Vagina (tissue), 2 donors: ENCODE measurements around the gene SYS1. TPM values are rescaled to one million over a fixed set of nuclear protein-coding genes. Genes with fewer than 3 reads are reported as not detected.

Experiments used
- DNase-seq, 2 donors: peaks; one replicate each; pipeline ENCODE4 v3.0.0-alpha.2; 2017; ENCODE audit errors: extremely low spot score in 2 of 2
- H3K27ac ChIP-seq: fragments of 200-600 bp; sonication (generic); one replicate; pipeline ENCODE4 v1.5.1; 2019
- H3K27me3 ChIP-seq: fragments of 200-600 bp; sonication (generic); one replicate; pipeline ENCODE4 v1.5.1; 2019
- H3K36me3 ChIP-seq, 2 donors: fragments of 200-600 bp; sonication (generic); one replicate each; pipeline ENCODE4 v1.5.1; 2017 to 2019
- H3K4me1 ChIP-seq: fragments of 200-600 bp; sonication (generic); one replicate; pipeline ENCODE4 v1.5.1; 2019
- H3K4me3 ChIP-seq, 2 donors: fragments of 200-600 bp; sonication (generic); 1 replicate in 1 of 2; 2 replicates in 1 of 2; pipeline ENCODE4 v1.5.1; 2016 to 2019
- H3K9me3 ChIP-seq: fragments of 200-600 bp; sonication (generic); one replicate; pipeline ENCODE4 v1.5.1; 2019
- CTCF ChIP-seq, 3 experiments: fragments of 450-650 bp in 2 of 3; fragments of 200-600 bp in 1 of 3; sonication (generic) in 1 of 3; IDR thresholded peaks; one replicate each; pipeline ENCODE4 v1.5.1; 2017 to 2019; ENCODE audit warnings: antibody characterized with exemption in 3 of 3, mild to moderate bottlenecking in 2 of 3, moderate library complexity in 2 of 3
- POLR2A ChIP-seq, 2 donors: fragments of 450-650 bp; IDR thresholded peaks; one replicate each; pipeline ENCODE4 v1.6.1; 2017; ENCODE audit warnings: antibody characterized with exemption in 2 of 2, mild to moderate bottlenecking in 2 of 2, moderate library complexity in 2 of 2
- POLR2AphosphoS5 ChIP-seq, 2 donors: sonication (generic); formaldehyde crosslinking; IDR thresholded peaks; one replicate each; pipeline ENCODE4 v1.9.0; 2017; ENCODE audit warnings: antibody characterized with exemption in 2 of 2, mild to moderate bottlenecking in 2 of 2, low read depth in 1 of 2; ENCODE audit not compliant: insufficient read depth in 1 of 2
- intact Hi-C: fragments of 100-400 bp; cut with DNase I; formaldehyde crosslinking; loops from one replicate; pipeline ENCODE4 v1.15.1; 2023
- total RNA-seq: library from RNA; depleted of rRNA; stranded (reverse); fragments of >200 nt; gene quantifications from one replicate; pipeline ENCODE4 v1.2.3, GENCODE V29; 2016

Gene SYS1
- total RNA-seq, 1 donor from 2014 or later, result 44.9 TPM

GRCh38 chr20:45336530-45337366, 26.2 kb upstream of the SYS1 start:
- peaks cover 52% of the 10 kb centered on the region for H3K4me1 ChIP-seq
- H3K36me3 ChIP-seq, result peaks cover 0 to 25% of the 10 kb centered on the region in 2 donors
- no peak overlapping the region for H3K4me3 ChIP-seq
- H3K27me3 ChIP-seq, result no peaks in the 10 kb centered on the region
- no peaks in the 10 kb centered on the region for H3K9me3 ChIP-seq
- intact Hi-C loops, result no loop called here
- TF ChIP-seq POLR2A (IDR thresholded peaks at IDR 0.05), result no peak
- TF ChIP-seq POLR2AphosphoS5 (IDR thresholded peaks at IDR 0.05; ENCODE audit: insufficient read depth in 1 of 2, low read depth in 1 of 2), result peak; percentile 52 to 74
- no peak for DNase-seq
- H3K27ac ChIP-seq, result peak overlapping the region; percentile 81

DNA sequence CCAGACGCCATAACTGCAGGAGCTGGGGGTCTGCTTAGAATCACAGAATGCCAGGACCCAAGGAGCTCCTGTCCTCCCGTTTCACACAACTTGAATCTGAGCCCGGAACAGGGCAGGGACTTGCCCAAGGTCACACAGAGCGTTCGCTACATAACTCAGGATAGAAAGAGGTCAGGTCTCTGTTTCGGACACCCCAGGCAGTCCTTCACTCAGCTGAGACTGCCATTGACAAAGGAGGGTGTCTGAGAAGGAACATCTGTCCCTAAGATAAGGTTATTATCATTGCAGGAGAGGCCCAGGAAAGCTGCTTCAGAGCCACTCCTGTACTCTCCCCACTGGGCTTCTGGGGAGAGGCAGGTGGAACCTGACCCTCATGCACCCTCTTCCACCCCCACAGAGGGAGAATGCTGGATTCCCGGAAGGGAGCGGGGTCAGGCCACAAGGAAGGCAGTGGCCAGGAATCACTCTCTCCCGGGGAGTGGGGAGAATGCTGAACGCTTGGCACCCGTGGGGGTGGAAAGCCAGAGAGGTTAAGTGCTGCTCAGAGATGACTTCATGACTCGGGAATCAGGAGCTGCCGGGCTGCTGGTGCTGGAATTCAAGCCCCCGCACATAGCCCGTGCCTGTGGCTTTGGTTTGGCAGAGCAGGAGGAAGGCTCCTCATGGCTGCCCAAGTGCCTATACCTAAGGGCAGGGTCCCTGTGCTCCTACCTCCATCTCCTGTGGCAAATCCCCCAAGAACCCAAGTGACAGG, 25.4 kb upstream of the SYS1 start:
- H3K36me3 ChIP-seq, result peaks cover 0 to 18% of the 10 kb centered on the region in 2 donors
- H3K27me3 ChIP-seq, result no peaks in the 10 kb centered on the region
- peak overlapping the region; percentile 81 for H3K27ac ChIP-seq
- no peak overlapping the region for H3K4me3 ChIP-seq
- no peak for DNase-seq
- H3K9me3 ChIP-seq, result no peaks in the 10 kb centered on the region
- intact Hi-C loops, result no loop called here
- TF ChIP-seq POLR2AphosphoS5 (IDR thresholded peaks at IDR 0.05; ENCODE audit: insufficient read depth in 1 of 2, low read depth in 1 of 2), result peak in 1 of 2 donors; percentile 63
- no peak for TF ChIP-seq POLR2A (IDR thresholded peaks at IDR 0.05)
- H3K4me1 ChIP-seq, result peaks cover 60% of the 10 kb centered on the region

GRCh38 chr20:45338121-45339030, 24.6 kb upstream of the SYS1 start:
- Histone ChIP-seq H3K4me1 (peaks cover 68% of the 10 kb centered on the region), H3K27me3 (no peaks in the 10 kb centered on the region), H3K27ac (peak overlapping the region; percentile 81), H3K36me3 (peaks cover 0 to 11% of the 10 kb centered on the region in 2 donors), H3K4me3 (no peak overlapping the region), H3K9me3 (no peaks in the 10 kb centered on the region)
- intact Hi-C loops, result no loop called here
- DNase-seq, result no peak
- TF ChIP-seq CTCF (IDR thresholded peaks at IDR 0.05), result no peak
- TF ChIP-seq POLR2A (IDR thresholded peaks at IDR 0.05), result no peak
- no peak for TF ChIP-seq POLR2AphosphoS5 (IDR thresholded peaks at IDR 0.05; ENCODE audit: insufficient read depth in 1 of 2, low read depth in 1 of 2)

GRCh38 chr20:45339084-45339483, 23.9 kb upstream of the SYS1 start:
- no peak for TF ChIP-seq POLR2A (IDR thresholded peaks at IDR 0.05)
- peak; percentile 15 to 17 for TF ChIP-seq POLR2AphosphoS5 (IDR thresholded peaks at IDR 0.05; ENCODE audit: insufficient read depth in 1 of 2, low read depth in 1 of 2)
- no peak for TF ChIP-seq CTCF (IDR thresholded peaks at IDR 0.05)
- Histone ChIP-seq H3K36me3 (peaks cover 0 to 11% of the 10 kb centered on the region in 2 donors), H3K4me3 (no peak overlapping the region), H3K27ac (peak overlapping the region; percentile 81), H3K9me3 (no peaks in the 10 kb centered on the region), H3K4me1 (peaks cover 75% of the 10 kb centered on the region), H3K27me3 (no peaks in the 10 kb centered on the region)
- intact Hi-C loops, result no loop called here
- DNase-seq, result no peak

DNA sequence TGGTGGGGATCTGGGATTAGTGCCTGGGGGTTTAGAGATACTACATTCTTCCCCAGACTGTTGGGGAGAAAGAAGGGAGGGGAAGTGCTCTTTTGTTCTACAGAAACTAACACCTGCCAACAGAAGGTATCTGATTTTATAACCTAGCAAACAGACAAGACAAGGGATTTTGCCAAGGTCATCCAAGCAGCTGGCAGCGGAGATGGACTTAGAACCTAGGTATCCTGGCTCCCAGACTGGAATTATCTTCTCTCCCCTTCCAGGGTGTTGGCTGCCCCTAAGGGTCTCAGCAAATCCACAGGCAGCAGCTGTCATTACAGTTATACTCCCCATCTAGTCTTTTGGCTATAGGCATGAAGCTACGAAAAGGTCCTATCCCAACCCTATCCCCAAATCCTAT, 23.2 kb upstream of the SYS1 start:
- H3K4me3 ChIP-seq, result no peak overlapping the region
- H3K36me3 ChIP-seq, result peaks cover 0 to 8% of the 10 kb centered on the region in 2 donors
- peak overlapping the region; percentile 91 for H3K27ac ChIP-seq
- no peak for DNase-seq
- intact Hi-C loops, result no loop called here
- peaks cover 82% of the 10 kb centered on the region for H3K4me1 ChIP-seq
- no peaks in the 10 kb centered on the region for H3K27me3 ChIP-seq
- no peaks in the 10 kb centered on the region for H3K9me3 ChIP-seq
- TF ChIP-seq POLR2AphosphoS5 (IDR thresholded peaks at IDR 0.05; ENCODE audit: insufficient read depth in 1 of 2, low read depth in 1 of 2) (no peak), POLR2A (IDR thresholded peaks at IDR 0.05) (no peak), CTCF (IDR thresholded peaks at IDR 0.05) (no peak)
